Kidney (tissue), 14 donors: Measurements from ENCODE around the gene PIK3AP1. TPM values are rescaled to one million over a fixed set of nuclear protein-coding genes. Genes with fewer than 3 reads are reported as not detected.
A peak's percentile ranks its signal among the peaks of the same experiment; 100 is the strongest.

Source experiments
- DNase-seq, 5 donors: peaks; one replicate each; pipeline ENCODE4 v3.0.0-alpha.2; 2013 to 2020
- FAIRE-seq: peaks from 2 replicates; lab custom pipeline; 2012; peaks lifted over from hg19 to GRCh38; lab: Jason Lieb, UNC
- H3K27ac ChIP-seq, 2 donors: one replicate each; pipeline ENCODE4 v1.7.0; 2013; ENCODE audit warnings: low read depth in 2 of 2, low read length in 2 of 2, inconsistent platforms in 1 of 2
- H3K27me3 ChIP-seq: one replicate; pipeline ENCODE4 v1.7.1; 2013; ENCODE audit warnings: low read length, inconsistent platforms; ENCODE audit not compliant: control insufficient read depth, insufficient read depth
- H3K36me3 ChIP-seq, 3 donors: one replicate each; pipeline versions ENCODE4 v1.7.0 to v1.7.1; 2013; ENCODE audit warnings: low read length in 3 of 3, control low read depth in 1 of 3, inconsistent platforms in 1 of 3; ENCODE audit not compliant: insufficient read depth in 3 of 3, control insufficient read depth in 2 of 3
- H3K4me1 ChIP-seq, 3 donors: one replicate each; pipeline versions ENCODE4 v1.7.0 to v1.7.1; 2013; ENCODE audit warnings: low read length in 3 of 3, inconsistent platforms in 1 of 3, low read depth in 1 of 3; ENCODE audit not compliant: control insufficient read depth in 2 of 3, insufficient read depth in 2 of 3
- H3K4me3 ChIP-seq, 3 donors: one replicate each; pipeline versions ENCODE4 v1.7.0 to v1.8.1; 2013; ENCODE audit warnings: low read length in 3 of 3, control low read depth in 1 of 3, inconsistent platforms in 1 of 3
- H3K9ac ChIP-seq, 3 donors: one replicate each; pipeline versions ENCODE4 v1.7.0 to v1.7.1; 2013; ENCODE audit warnings: low read length in 3 of 3, control low read depth in 1 of 3, inconsistent platforms in 1 of 3
- H3K9me3 ChIP-seq, 3 donors: one replicate each; pipeline versions ENCODE4 v1.7.0 to v1.7.1; 2013; ENCODE audit warnings: low read length in 3 of 3, control low read depth in 1 of 3, inconsistent platforms in 1 of 3; ENCODE audit not compliant: control insufficient read depth in 2 of 3, insufficient read depth in 1 of 3
- CTCF ChIP-seq: IDR thresholded peaks from 3 replicates; pipeline ENCODE4 v1.5.1; 2012; ENCODE audit warnings: mild to moderate bottlenecking, moderate library complexity, borderline replicate concordance; ENCODE audit not compliant: insufficient read depth; ENCODE audit errors: extremely low read depth
- intact Hi-C: fragments of 100-400 bp; cut with DNase I; formaldehyde crosslinking; loops from one replicate; pipeline ENCODE4 v1.11.1; 2022
- polyA plus RNA-seq: library from polyadenylated mRNA; stranded (reverse); fragments of 350-450 nt; fragmentation: Illumina TruSeq; extraction: RNeasy Lipid Tissue Mini Kit (QIAGEN cat#74804); gene quantifications from one replicate; pipeline ENCODE4 v1.2.3, GENCODE V29; 2014; ENCODE audit warnings: low read depth, low replicate concordance; ENCODE audit not compliant: insufficient read depth
- total RNA-seq: library from RNA; stranded (reverse); fragmentation: NEBNext Ultra II Directional; extraction: Animal tissue kit (Norgen Biotek cat#: 25700); gene quantifications from one replicate; pipeline ENCODE4 v1.2.1, GENCODE V29; 2021
- donor health status: control.
- donor health status: control.
- donor health status: control.
- donor health status: control.
- donor health status: control.
- donor health status: DM: yes; HTN: yes; CAD: no.
- donor health status: Normal renal cell carcinoma (clear cell type).

Gene PIK3AP1
- total and polyA plus RNA-seq, 2 donors from 2014 or later: 6.5 to 28.4 TPM

- H3K4me1 ChIP-seq: peaks cover 6 to 22% (median 12%) of the 10 kb centered on the region in 3 donors
- H3K4me3 ChIP-seq: no peak overlapping the region
- no peak for TF ChIP-seq CTCF
- intact Hi-C loops: no loop called here
- H3K27me3 ChIP-seq: no peaks in the 10 kb centered on the region
- H3K9me3 ChIP-seq: no peaks in the 10 kb centered on the region
- DNase-seq (no peak), FAIRE-seq (no peak)
- no peaks in the 10 kb centered on the region for H3K36me3 ChIP-seq
- peak overlapping the region in 1 of 2 donors; percentile 51 for H3K27ac ChIP-seq
- no peak overlapping the region for H3K9ac ChIP-seq
Observed at GRCh38 chr10:96676272-96677112, 43.8 kb downstream of the PIK3AP1 start.

DNA sequence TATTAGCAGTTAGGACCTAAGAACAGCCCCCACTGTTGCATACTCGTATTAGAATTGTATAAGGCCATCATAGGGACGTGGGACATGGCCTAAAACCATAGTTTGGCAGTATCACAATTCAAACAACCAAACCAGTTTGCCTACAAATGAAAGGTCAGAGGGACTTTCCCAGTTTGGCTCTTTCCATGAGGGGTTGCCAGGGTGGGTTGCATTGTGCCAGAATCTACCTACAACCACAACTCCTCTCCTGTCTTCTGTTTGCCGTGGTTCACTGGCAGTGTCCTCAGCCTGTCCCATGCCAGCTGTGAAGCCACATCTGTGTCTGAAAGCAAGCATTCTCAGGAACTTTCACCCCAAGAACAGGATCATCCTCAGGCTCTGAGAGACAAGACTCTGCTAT is 44.5 kb downstream of the PIK3AP1 start:
- Histone ChIP-seq H3K9me3 (no peaks in the 10 kb centered on the region), H3K9ac (no peak overlapping the region), H3K4me1 (peaks cover 6 to 22% (median 12%) of the 10 kb centered on the region in 3 donors)

DNA sequence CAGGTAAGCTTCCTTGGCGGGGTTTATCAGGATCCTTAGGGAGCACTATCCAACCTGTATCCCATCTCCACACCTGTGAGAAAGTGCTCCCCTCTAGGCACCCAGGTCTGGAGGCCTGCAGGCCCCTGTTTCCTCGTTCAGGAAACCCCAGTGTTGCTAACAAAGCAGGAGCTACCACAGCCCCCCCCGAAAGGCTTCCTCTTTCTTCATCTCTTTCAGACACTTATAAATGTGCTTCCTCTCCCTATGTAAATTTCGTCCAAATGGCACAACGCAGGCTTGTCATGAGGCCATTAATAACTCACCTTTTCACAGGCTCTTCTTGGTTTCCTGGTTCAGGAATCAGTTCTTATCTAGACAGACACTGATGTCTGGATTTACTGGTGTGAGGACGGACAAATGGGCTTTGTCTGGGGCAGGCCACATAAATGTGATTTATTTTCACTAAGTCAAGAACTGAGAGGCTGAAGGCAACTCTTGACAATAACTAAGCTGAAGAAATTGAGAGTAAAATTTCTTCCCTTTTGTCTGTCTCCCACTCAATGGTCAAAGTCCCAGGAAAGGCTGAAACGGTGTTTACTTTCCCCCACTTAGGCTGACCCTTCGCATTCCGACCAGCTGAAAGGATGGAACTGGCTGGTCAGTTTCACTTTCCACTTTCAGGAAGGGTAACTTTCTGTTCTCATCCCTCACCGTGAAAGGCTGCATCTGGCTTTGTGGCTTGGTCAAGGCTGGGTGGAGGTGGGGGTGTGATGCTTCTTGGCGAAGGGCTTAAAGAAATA is 46.8 kb downstream of the PIK3AP1 start:
- Histone ChIP-seq H3K4me3 (peak overlapping the region in 2 of 3 donors; percentile 6 to 51), H3K27ac (peak overlapping the region; percentile 75 to 90), H3K4me1 (peaks cover 6 to 22% (median 12%) of the 10 kb centered on the region in 3 donors), H3K9ac (peak overlapping the region in 1 of 3 donors; percentile 38), H3K27me3 (no peaks in the 10 kb centered on the region), H3K9me3 (no peaks in the 10 kb centered on the region), H3K36me3 (no peaks in the 10 kb centered on the region)
- intact Hi-C loops: no loop called here
- TF ChIP-seq CTCF: no peak
- FAIRE-seq (no peak), DNase-seq (peak in 4 of 5 donors; percentile 73 to 91 (median 82))

More for the DNA sequence above, 44.5 kb downstream of the PIK3AP1 start:
- Histone ChIP-seq H3K36me3 (no peaks in the 10 kb centered on the region), H3K27ac (no peak overlapping the region), H3K27me3 (no peaks in the 10 kb centered on the region), H3K4me3 (no peak overlapping the region)
- no peak for TF ChIP-seq CTCF
- DNase-seq (no peak), FAIRE-seq (no peak)
- intact Hi-C loops: no loop called here
